ENCODE measurements around the gene PRDM7. TPM values are rescaled to one million over a fixed set of nuclear protein-coding genes. Genes with fewer than 3 reads are reported as not detected.
"Not testable (repeated sequence)": the region's sequence is repeated elsewhere in the genome, so short reads cannot be mapped to it uniquely, and the experiment has no call there.

The PRDM7 gene
- total and polyA plus RNA-seq, 9 donors, result 0.19 TPM; not detected in 8

DNA sequence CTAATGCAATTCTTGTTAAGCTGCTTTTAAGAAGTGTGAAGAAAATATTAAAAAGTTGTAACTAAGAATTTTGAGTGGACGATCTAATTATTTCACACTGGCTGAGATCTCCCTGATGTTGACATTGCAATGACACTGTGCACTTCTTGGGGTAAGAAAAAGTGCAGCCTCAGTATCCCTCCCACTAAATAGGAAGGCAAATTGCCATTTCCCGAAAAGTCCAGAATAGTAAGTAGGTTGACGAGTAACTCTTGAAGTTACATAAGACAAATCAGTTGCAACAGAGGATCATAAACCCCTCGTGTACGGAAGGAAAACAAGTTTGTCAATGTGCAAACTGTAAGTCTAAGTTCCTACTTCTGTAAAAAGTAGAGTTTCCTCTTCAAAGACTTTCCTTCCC, 21.8 kb upstream of the PRDM7 start:
- H3K27me3 ChIP-seq (ENCODE audit: control insufficient read depth, insufficient read depth, low read length); H3K9me3 ChIP-seq (replicated peaks; ENCODE audit: control insufficient read depth, low read depth, low read length); H3K36me3 ChIP-seq (ENCODE audit: control insufficient read depth, insufficient read depth, low read length); DNase-seq; H3K27ac ChIP-seq (ENCODE audit: low read length); H3K4me1 ChIP-seq (ENCODE audit: control insufficient read depth, insufficient read depth, low read length); H3K4me3 ChIP-seq (ENCODE audit: low read length): not testable (repeated sequence)
- no CpG with 5 or more reads among the region's 5 CpGs for WGBS (ENCODE audit: insufficient coverage)

DNA sequence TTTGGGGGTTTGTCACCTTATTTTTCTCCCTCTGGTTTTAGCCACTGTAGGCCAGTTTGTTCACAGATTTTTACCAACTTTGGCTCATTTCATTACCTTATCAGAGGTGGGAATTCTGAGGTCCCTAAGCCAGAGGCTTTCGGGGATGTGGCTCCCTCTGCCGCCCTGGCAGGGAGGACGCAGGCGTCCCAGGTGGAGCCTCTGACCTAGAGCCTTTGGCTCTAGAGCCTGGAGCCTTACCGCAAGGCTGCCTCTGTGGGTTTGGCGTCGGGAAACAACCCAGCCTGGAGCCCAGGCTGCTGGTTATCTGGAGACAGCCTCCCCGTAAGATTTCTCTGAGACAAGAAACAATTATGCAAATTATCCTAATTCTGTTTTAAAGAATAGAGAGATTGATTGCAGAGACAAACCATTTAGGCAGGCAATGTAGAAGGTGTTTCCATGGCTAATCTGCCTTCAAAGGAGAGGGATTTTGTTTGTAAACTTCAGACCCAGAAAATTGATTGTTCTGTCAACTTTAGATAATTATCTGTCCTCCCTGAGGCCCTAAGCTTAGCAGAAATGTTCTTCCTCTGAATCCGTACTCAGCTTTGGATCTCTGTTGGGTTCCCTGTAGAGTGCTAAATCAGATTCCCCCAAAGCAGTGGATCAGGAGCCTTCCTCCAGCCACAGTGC, 20.0 kb upstream of the PRDM7 start:
- DNase-seq; H3K36me3 ChIP-seq (ENCODE audit: control insufficient read depth, insufficient read depth, low read length); H3K27ac ChIP-seq (ENCODE audit: low read length); H3K4me3 ChIP-seq (ENCODE audit: low read length); H3K27me3 ChIP-seq (ENCODE audit: control insufficient read depth, insufficient read depth, low read length); H3K4me1 ChIP-seq (ENCODE audit: control insufficient read depth, insufficient read depth, low read length); H3K9me3 ChIP-seq (replicated peaks; ENCODE audit: control insufficient read depth, low read depth, low read length): not testable (repeated sequence)
- WGBS (ENCODE audit: insufficient coverage), result 62% methylated on average over 5 of the region's 9 CpGs

DNA sequence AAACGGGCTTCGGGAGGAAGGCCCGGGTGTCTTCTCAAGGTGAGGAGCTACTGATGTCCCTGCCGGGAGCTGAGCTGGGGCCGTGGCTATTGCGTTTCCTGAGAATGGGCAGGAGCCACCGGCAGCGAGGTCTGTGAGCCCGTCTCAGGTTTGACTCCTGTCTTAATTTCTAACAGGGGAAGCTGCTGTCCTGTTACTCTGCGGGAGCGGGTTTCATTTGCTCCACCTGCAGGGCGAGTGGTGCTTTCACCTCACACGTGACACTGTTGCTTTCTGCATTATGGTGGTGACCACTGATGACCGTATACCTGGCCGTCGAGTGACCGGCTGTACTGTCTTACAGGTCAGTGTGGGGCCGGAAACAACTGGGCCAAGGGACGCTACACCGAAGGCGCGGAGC, 17.7 kb upstream of the PRDM7 start:
- not testable (repeated sequence) for H3K4me3 ChIP-seq (ENCODE audit: low read length); H3K9me3 ChIP-seq (replicated peaks; ENCODE audit: control insufficient read depth, low read depth, low read length); H3K27ac ChIP-seq (ENCODE audit: low read length); DNase-seq; H3K27me3 ChIP-seq (ENCODE audit: control insufficient read depth, insufficient read depth, low read length); H3K36me3 ChIP-seq (ENCODE audit: control insufficient read depth, insufficient read depth, low read length); H3K4me1 ChIP-seq (ENCODE audit: control insufficient read depth, insufficient read depth, low read length)
- 85% methylated on average over 10 of the region's 22 CpGs for WGBS (ENCODE audit: insufficient coverage)

DNA sequence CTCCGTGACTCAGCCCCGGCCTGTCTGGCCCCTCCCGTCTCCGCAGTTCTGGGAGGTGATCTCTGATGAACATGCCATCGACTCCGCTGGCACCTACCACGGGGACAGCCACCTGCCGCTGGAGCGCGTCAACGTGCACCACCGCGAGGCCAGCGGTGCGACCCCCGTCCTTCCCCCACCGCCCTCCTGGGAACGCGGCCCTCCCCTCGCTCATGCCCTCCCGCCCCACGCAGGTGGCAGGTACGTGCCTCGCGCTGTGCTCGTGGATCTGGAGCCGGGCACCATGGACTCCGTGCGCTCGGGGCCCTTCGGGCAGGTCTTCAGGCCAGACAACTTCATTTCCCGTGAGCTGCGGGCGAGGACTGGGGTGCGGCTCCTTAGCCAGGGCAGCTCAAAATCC, 17.2 kb upstream of the PRDM7 start:
- not testable (repeated sequence) for H3K4me3 ChIP-seq (ENCODE audit: low read length); H3K27me3 ChIP-seq (ENCODE audit: control insufficient read depth, insufficient read depth, low read length); DNase-seq; H3K4me1 ChIP-seq (ENCODE audit: control insufficient read depth, insufficient read depth, low read length); H3K9me3 ChIP-seq (replicated peaks; ENCODE audit: control insufficient read depth, low read depth, low read length); H3K36me3 ChIP-seq (ENCODE audit: control insufficient read depth, insufficient read depth, low read length); H3K27ac ChIP-seq (ENCODE audit: low read length)
- no CpG with 5 or more reads among the region's 35 CpGs for WGBS (ENCODE audit: insufficient coverage)

- not testable (repeated sequence) for H3K36me3 ChIP-seq (ENCODE audit: control insufficient read depth, insufficient read depth, low read length); H3K9me3 ChIP-seq (replicated peaks; ENCODE audit: control insufficient read depth, low read depth, low read length); DNase-seq; H3K27me3 ChIP-seq (ENCODE audit: control insufficient read depth, insufficient read depth, low read length); H3K4me1 ChIP-seq (ENCODE audit: control insufficient read depth, insufficient read depth, low read length); H3K27ac ChIP-seq (ENCODE audit: low read length); H3K4me3 ChIP-seq (ENCODE audit: low read length)
- 87% methylated on average over 15 of the region's 30 CpGs for WGBS (ENCODE audit: insufficient coverage)
These were observed 16.7 kb upstream of the PRDM7 start for GRCh38 chr16:90093799-90094198.

DNA sequence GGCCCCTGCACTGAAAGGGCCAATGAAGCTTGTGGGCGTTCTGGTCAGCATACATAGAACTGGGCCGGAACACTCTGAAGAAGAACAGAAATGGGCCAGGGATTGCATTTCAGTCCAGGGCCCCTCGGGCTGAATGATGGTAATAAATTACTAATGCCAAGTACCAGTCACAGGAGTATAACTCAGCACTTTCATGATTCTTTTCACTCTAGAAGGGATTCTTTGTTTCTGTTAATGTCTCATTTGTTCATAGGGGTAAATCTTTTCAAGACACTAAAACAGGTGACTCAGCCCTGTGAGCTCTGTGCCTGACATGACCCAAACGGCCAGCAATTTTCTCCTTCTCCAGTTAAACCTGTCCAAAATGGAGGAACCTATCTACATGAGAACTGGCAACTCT, 15.7 kb upstream of the PRDM7 start:
- DNase-seq; H3K4me1 ChIP-seq (ENCODE audit: control insufficient read depth, insufficient read depth, low read length); H3K36me3 ChIP-seq (ENCODE audit: control insufficient read depth, insufficient read depth, low read length); H3K27me3 ChIP-seq (ENCODE audit: control insufficient read depth, insufficient read depth, low read length); H3K9me3 ChIP-seq (replicated peaks; ENCODE audit: control insufficient read depth, low read depth, low read length); H3K4me3 ChIP-seq (ENCODE audit: low read length); H3K27ac ChIP-seq (ENCODE audit: low read length): not testable (repeated sequence)
- WGBS (ENCODE audit: insufficient coverage), result 25% methylated on average over 1 of the region's 4 CpGs

GRCh38 chr16:90084215-90084950, 7.3 kb upstream of the PRDM7 start:
- Histone ChIP-seq H3K27ac (ENCODE audit: low read length) (no peak overlapping the region), H3K4me3 (ENCODE audit: low read length) (no peak overlapping the region), H3K27me3 (ENCODE audit: control insufficient read depth, insufficient read depth, low read length) (peaks cover 4% of the 10 kb centered on the region), H3K36me3 (ENCODE audit: control insufficient read depth, insufficient read depth, low read length) (no peaks in the 10 kb centered on the region), H3K9me3 (replicated peaks; ENCODE audit: control insufficient read depth, low read depth, low read length) (no peaks in the 10 kb centered on the region), H3K4me1 (ENCODE audit: control insufficient read depth, insufficient read depth, low read length) (no peaks in the 10 kb centered on the region)
- WGBS (ENCODE audit: insufficient coverage), result no CpG with 5 or more reads among the region's 4 CpGs
- no peak for DNase-seq

- Histone ChIP-seq H3K27ac (ENCODE audit: low read length) (no peak overlapping the region), H3K9me3 (replicated peaks; ENCODE audit: control insufficient read depth, low read depth, low read length) (no peaks in the 10 kb centered on the region), H3K4me3 (ENCODE audit: low read length) (no peak overlapping the region), H3K4me1 (ENCODE audit: control insufficient read depth, insufficient read depth, low read length) (no peaks in the 10 kb centered on the region), H3K27me3 (ENCODE audit: control insufficient read depth, insufficient read depth, low read length) (peaks cover 11% of the 10 kb centered on the region), H3K36me3 (ENCODE audit: control insufficient read depth, insufficient read depth, low read length) (no peaks in the 10 kb centered on the region)
- DNase-seq, result no peak
- WGBS (ENCODE audit: insufficient coverage), result 100% methylated on average over 2 of the region's 8 CpGs
These were observed 6.0 kb upstream of the PRDM7 start for GRCh38 chr16:90083139-90083538.

DNA sequence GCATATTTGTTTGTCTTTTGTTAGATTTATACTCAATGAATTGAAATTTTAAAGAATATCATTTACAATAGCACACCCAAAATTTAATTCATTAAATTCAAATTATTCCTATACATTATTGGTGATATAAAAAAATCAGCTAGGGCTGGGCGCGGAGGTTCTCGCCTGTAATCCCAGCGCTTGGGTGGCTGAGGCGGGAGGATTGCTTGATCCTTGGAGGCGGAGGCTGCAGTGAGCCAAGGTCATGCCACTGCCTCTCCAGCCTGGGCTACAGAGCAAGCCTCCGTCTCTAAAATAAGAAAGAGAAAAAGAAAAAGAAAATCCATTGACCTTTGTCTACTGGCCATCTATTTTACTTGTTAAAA, 4.5 kb upstream of the PRDM7 start:
- Histone ChIP-seq H3K27me3 (ENCODE audit: control insufficient read depth, insufficient read depth, low read length) (peaks cover 23% of the 10 kb centered on the region), H3K4me1 (ENCODE audit: control insufficient read depth, insufficient read depth, low read length) (peaks cover 6% of the 10 kb centered on the region), H3K9me3 (replicated peaks; ENCODE audit: control insufficient read depth, low read depth, low read length) (no peaks in the 10 kb centered on the region), H3K36me3 (ENCODE audit: control insufficient read depth, insufficient read depth, low read length) (no peaks in the 10 kb centered on the region), H3K4me3 (ENCODE audit: low read length) (no peak overlapping the region), H3K27ac (ENCODE audit: low read length) (no peak overlapping the region)
- whole genome bisulfite sequencing (ENCODE audit: insufficient coverage), result 23% methylated on average over 4 of the region's 7 CpGs
- no peak for DNase-seq

DNA sequence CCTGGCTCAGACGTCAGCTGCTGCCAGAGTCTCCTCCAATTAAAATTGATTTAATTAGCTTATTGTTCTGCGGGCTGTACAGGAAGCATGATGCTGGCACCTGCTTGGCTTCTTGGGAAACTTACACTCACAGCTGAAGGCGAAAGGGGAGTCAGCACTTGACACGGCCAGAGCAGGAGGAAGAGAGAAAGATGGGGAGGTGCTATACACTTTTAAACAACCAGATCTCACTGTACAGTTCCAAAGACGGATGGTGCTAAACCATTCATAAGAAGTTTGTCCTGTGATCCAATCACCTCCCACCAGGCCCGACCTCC, 1.4 kb upstream of the PRDM7 start:
- Histone ChIP-seq H3K9me3 (replicated peaks; ENCODE audit: control insufficient read depth, low read depth, low read length) (no peaks in the 10 kb centered on the region), H3K4me3 (ENCODE audit: low read length) (no peak overlapping the region), H3K27ac (ENCODE audit: low read length) (no peak overlapping the region), H3K4me1 (ENCODE audit: control insufficient read depth, insufficient read depth, low read length) (peaks cover 6% of the 10 kb centered on the region), H3K36me3 (ENCODE audit: control insufficient read depth, insufficient read depth, low read length) (no peaks in the 10 kb centered on the region), H3K27me3 (ENCODE audit: control insufficient read depth, insufficient read depth, low read length) (peaks cover 28% of the 10 kb centered on the region)
- DNase-seq, result no peak
- WGBS (ENCODE audit: insufficient coverage), result 90% methylated on average over 2 of the region's 6 CpGs

Data from muscle of leg (tissue), 11 donors.